Smooth muscle cell (in vitro differentiated cells): ENCODE results near the gene CNDP2. TPM values are rescaled to one million over a fixed set of nuclear protein-coding genes. Genes with fewer than 3 reads are reported as not detected.

ENCODE experiments used
- DNase-seq: peaks from one replicate; lab custom pipeline; 2025; ENCODE audit not compliant: unreplicated experiment; lab: John Stamatoyannopoulos, UW
- H2AFZ ChIP-seq: fragments of 200-600 bp; sonication (generic); 2 replicates; pipeline ENCODE4 v1.6.0; 2016; ENCODE audit warnings: antibody characterized with exemption, low read depth, mild to moderate bottlenecking
- H3F3A ChIP-seq: fragments of 200-600 bp; sonication (generic); 2 replicates; pipeline ENCODE4 v1.6.0; 2017; ENCODE audit warnings: antibody characterized with exemption, low read depth
- H3K27ac ChIP-seq: fragments of 200-600 bp; sonication (generic); 2 replicates; pipeline ENCODE4 v1.5.1; 2016; ENCODE audit warnings: low read depth, mild to moderate bottlenecking
- H3K27me3 ChIP-seq: fragments of 200-600 bp; sonication (generic); 2 replicates; pipeline ENCODE4 v1.6.1; 2016; ENCODE audit warnings: low read depth, mild to moderate bottlenecking
- H3K36me3 ChIP-seq: fragments of 200-600 bp; sonication (generic); 2 replicates; pipeline ENCODE4 v1.5.1; 2016; ENCODE audit warnings: low read depth
- H3K4me1 ChIP-seq: fragments of 200-600 bp; sonication (generic); 2 replicates; pipeline ENCODE4 v1.5.1; 2016; ENCODE audit warnings: low read depth
- H3K4me2 ChIP-seq: fragments of 200-600 bp; sonication (generic); 2 replicates; pipeline ENCODE4 v1.6.0; 2016; ENCODE audit warnings: mild to moderate bottlenecking
- H3K4me3 ChIP-seq: fragments of 200-600 bp; sonication (generic); 2 replicates; pipeline ENCODE4 v1.5.1; 2016; ENCODE audit warnings: mild to moderate bottlenecking
- H3K79me2 ChIP-seq: fragments of 200-600 bp; sonication (generic); 2 replicates; pipeline ENCODE4 v1.6.0; 2016; ENCODE audit warnings: low read depth, mild to moderate bottlenecking
- H3K9ac ChIP-seq: fragments of 200-600 bp; sonication (generic); 2 replicates; pipeline ENCODE4 v1.6.0; 2016; ENCODE audit warnings: low read depth
- H3K9me3 ChIP-seq: fragments of 200-600 bp; sonication (generic); replicated peaks from 2 replicates; pipeline ENCODE4 v1.5.1; 2016; ENCODE audit warnings: low read depth
- H4K20me1 ChIP-seq: fragments of 200-600 bp; sonication (generic); 2 replicates; pipeline ENCODE4 v1.6.0; 2016; ENCODE audit warnings: low read depth
- CTCF ChIP-seq: fragments of 200-600 bp; sonication (generic); IDR thresholded peaks from 2 replicates; pipeline ENCODE4 v1.5.1; 2017; ENCODE audit warnings: borderline replicate concordance, mild to moderate bottlenecking, antibody characterized with exemption; ENCODE audit not compliant: insufficient read depth, poor library complexity, severe bottlenecking
- WGBS: methylation state at CpG from one replicate; pipeline ENCODE4 v1.1.7; 2016; ENCODE audit warnings: low lambda C conversion rate; 5-methylcytosine and 5-hydroxymethylcytosine counted together
- polyA plus RNA-seq: library from polyadenylated mRNA; unstranded; fragments of >200 nt; fragmentation: Nextera tagmentation; extraction: Ambion mirVana; gene quantifications from 2 replicates; pipeline ENCODE4 v1.2.1, GENCODE V29; 2016
- total RNA-seq: library from RNA; depleted of rRNA; stranded (reverse); fragments of >200 nt; gene quantifications from 2 replicates; pipeline ENCODE4 v1.2.3, GENCODE V29; 2014

The CNDP2 gene
- total and polyA plus RNA-seq, 2 experiments from 2014 or later, result 48.0 to 64.1 TPM

- Histone ChIP-seq H3K36me3 (no peaks in the 10 kb centered on the region), H4K20me1 (no peaks in the 10 kb centered on the region), H3K9me3 (no peaks in the 10 kb centered on the region), H2AFZ (no peak overlapping the region), H3K27me3 (no peaks in the 10 kb centered on the region), H3K4me2 (no peak overlapping the region), H3F3A (no peaks in the 10 kb centered on the region), H3K79me2 (no peaks in the 10 kb centered on the region), H3K27ac (no peak overlapping the region), H3K4me3 (no peak overlapping the region), H3K4me1 (no peaks in the 10 kb centered on the region), H3K9ac (no peak overlapping the region)
- no peak for DNase-seq
- no peak for TF ChIP-seq CTCF
- WGBS, result 94% methylated on average over 1 of the region's 1 CpG
Observed at GRCh38 chr18:74528478-74528877, 32.3 kb downstream of the CNDP2 start.

GRCh38 chr18:74528913-74529312 is 32.8 kb downstream of the CNDP2 start:
- no peak overlapping the region for H3K9ac ChIP-seq
- no peak overlapping the region for H3K4me3 ChIP-seq
- no peak for DNase-seq
- no peak overlapping the region for H2AFZ ChIP-seq
- no peak overlapping the region for H3K4me2 ChIP-seq
- 93% methylated on average over 3 of the region's 3 CpGs for WGBS
- no peak overlapping the region for H3K27ac ChIP-seq
- H3K9me3 ChIP-seq, result no peaks in the 10 kb centered on the region
- no peaks in the 10 kb centered on the region for H4K20me1 ChIP-seq
- no peaks in the 10 kb centered on the region for H3K27me3 ChIP-seq
- no peak for TF ChIP-seq CTCF
- no peaks in the 10 kb centered on the region for H3K79me2 ChIP-seq
- H3K36me3 ChIP-seq, result no peaks in the 10 kb centered on the region
- no peaks in the 10 kb centered on the region for H3F3A ChIP-seq
- no peaks in the 10 kb centered on the region for H3K4me1 ChIP-seq

- no peak overlapping the region for H3K4me2 ChIP-seq
- H3K27me3 ChIP-seq, result no peaks in the 10 kb centered on the region
- TF ChIP-seq CTCF, result no peak
- no peak overlapping the region for H3K4me3 ChIP-seq
- no peak overlapping the region for H3K27ac ChIP-seq
- no peak for DNase-seq
- 90% methylated on average over 6 of the region's 6 CpGs for WGBS
- no peaks in the 10 kb centered on the region for H3K36me3 ChIP-seq
- H3F3A ChIP-seq, result no peaks in the 10 kb centered on the region
- no peak overlapping the region for H3K9ac ChIP-seq
- H2AFZ ChIP-seq, result no peak overlapping the region
- no peaks in the 10 kb centered on the region for H3K4me1 ChIP-seq
- no peaks in the 10 kb centered on the region for H4K20me1 ChIP-seq
- no peaks in the 10 kb centered on the region for H3K79me2 ChIP-seq
- no peaks in the 10 kb centered on the region for H3K9me3 ChIP-seq
Observed at GRCh38 chr18:74529378-74529777, 33.2 kb downstream of the CNDP2 start.

GRCh38 chr18:74529811-74530583 is 33.8 kb downstream of the CNDP2 start:
- H3K4me3 ChIP-seq, result no peak overlapping the region
- H2AFZ ChIP-seq, result no peak overlapping the region
- no peaks in the 10 kb centered on the region for H4K20me1 ChIP-seq
- H3K79me2 ChIP-seq, result no peaks in the 10 kb centered on the region
- H3K9ac ChIP-seq, result no peak overlapping the region
- no peak for DNase-seq
- H3K36me3 ChIP-seq, result no peaks in the 10 kb centered on the region
- no peak for TF ChIP-seq CTCF
- no peaks in the 10 kb centered on the region for H3K4me1 ChIP-seq
- H3K4me2 ChIP-seq, result no peak overlapping the region
- H3K27ac ChIP-seq, result no peak overlapping the region
- H3F3A ChIP-seq, result no peaks in the 10 kb centered on the region
- 94% methylated on average over 25 of the region's 25 CpGs for WGBS
- no peaks in the 10 kb centered on the region for H3K27me3 ChIP-seq
- no peaks in the 10 kb centered on the region for H3K9me3 ChIP-seq
